Lower leg skin (tissue), 4 donors: ENCODE data around the gene ARL8B. TPM values are rescaled to one million over a fixed set of nuclear protein-coding genes. Genes with fewer than 3 reads are reported as not detected.

Experiments used
- DNase-seq, 2 donors: peaks; one replicate each; pipeline ENCODE4 v3.0.0-alpha.2; 2019; ENCODE audit warnings: low spot score in 2 of 2
- H3K4me3 ChIP-seq: fragments of 200-600 bp; sonication (generic); 2 replicates; pipeline ENCODE4 v1.5.1; 2017; ENCODE audit warnings: mild to moderate bottlenecking, low read depth; ENCODE audit not compliant: poor library complexity, severe bottlenecking
- POLR2A ChIP-seq, 2 donors: fragments of 450-650 bp; IDR thresholded peaks; one replicate each; pipeline ENCODE4 v1.6.1; 2016 to 2017; ENCODE audit warnings: antibody characterized with exemption in 2 of 2, mild to moderate bottlenecking in 1 of 2, moderate library complexity in 1 of 2
- WGBS, 2 donors: methylation state at CpG; one replicate each; pipeline ENCODE4 v1.1.5; 2018; 5-methylcytosine and 5-hydroxymethylcytosine counted together
- intact Hi-C: fragments of 100-400 bp; cut with DNase I; formaldehyde crosslinking; loops from one replicate; pipeline ENCODE4 v1.15.0; 2023; ENCODE audit warnings: low total_unique reads
- total RNA-seq, 4 donors: library from RNA; depleted of rRNA; stranded (reverse); fragments of >200 nt; gene quantifications; one replicate each; pipeline ENCODE4 v1.1.0, GENCODE V29; 2016
- TF ChIP-seq, protein P1 (sequence below), 3 donors: fragments of 450-650 bp; IDR thresholded peaks; one replicate each; pipeline ENCODE4 v1.5.1; 2016; ENCODE audit warnings: antibody characterized with exemption in 3 of 3, mild to moderate bottlenecking in 3 of 3, moderate library complexity in 2 of 3

ARL8B gene
- total RNA-seq, 4 donors from 2014 or later = 62.1 to 90.5 (median 81.5) TPM

DNA sequence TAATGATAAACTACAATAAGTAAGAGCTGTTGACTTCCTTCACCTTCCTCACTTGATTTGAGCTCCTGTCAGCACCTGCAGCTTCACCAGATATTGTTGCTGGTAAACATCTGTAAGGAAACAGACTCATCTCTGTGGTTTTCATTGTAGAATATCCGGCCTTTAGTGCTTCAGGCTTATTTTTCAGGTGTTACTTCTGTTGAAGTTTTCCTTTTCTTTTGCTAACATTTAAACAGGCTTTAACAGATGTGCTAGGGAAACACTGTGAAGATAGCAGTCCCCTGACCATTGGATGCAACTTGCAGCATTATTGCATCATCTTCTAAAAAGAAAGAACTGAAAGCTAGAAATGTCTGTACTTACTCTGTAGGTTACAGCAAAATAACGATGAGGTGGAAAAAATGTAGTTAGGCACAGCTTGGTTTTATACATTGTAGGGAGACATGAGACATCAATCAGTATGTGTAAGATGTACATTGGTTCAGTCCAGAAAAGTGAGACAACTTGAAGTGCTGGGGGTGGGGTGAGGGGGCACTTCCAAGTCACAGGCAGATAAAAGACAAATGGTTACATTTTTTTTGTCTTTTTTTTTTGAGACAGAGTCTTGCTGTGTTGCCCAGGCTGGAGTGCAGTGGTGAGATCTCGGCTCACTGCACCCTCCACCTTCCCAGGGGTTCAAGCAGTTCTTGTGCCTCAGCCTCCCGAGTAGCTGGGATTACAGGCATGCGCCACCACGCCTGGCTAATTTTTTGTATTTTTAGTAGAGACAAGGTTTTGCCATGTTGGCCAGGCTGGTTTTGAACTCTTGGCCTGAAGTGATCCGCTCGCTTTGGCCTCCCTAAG is 75.6 kb downstream of the ARL8B start:
- no peak for DNase-seq
- no peak overlapping the region for H3K4me3 ChIP-seq
- 89 to 94% methylated on average over 8 of the region's 8 CpGs for WGBS, 2 donors
- TF ChIP-seq, protein P1, sequence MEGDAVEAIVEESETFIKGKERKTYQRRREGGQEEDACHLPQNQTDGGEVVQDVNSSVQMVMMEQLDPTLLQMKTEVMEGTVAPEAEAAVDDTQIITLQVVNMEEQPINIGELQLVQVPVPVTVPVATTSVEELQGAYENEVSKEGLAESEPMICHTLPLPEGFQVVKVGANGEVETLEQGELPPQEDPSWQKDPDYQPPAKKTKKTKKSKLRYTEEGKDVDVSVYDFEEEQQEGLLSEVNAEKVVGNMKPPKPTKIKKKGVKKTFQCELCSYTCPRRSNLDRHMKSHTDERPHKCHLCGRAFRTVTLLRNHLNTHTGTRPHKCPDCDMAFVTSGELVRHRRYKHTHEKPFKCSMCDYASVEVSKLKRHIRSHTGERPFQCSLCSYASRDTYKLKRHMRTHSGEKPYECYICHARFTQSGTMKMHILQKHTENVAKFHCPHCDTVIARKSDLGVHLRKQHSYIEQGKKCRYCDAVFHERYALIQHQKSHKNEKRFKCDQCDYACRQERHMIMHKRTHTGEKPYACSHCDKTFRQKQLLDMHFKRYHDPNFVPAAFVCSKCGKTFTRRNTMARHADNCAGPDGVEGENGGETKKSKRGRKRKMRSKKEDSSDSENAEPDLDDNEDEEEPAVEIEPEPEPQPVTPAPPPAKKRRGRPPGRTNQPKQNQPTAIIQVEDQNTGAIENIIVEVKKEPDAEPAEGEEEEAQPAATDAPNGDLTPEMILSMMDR (IDR thresholded peaks at IDR 0.05) = no peak
- no peak for TF ChIP-seq POLR2A (IDR thresholded peaks at IDR 0.05)
- intact Hi-C loops = no loop called here

DNA sequence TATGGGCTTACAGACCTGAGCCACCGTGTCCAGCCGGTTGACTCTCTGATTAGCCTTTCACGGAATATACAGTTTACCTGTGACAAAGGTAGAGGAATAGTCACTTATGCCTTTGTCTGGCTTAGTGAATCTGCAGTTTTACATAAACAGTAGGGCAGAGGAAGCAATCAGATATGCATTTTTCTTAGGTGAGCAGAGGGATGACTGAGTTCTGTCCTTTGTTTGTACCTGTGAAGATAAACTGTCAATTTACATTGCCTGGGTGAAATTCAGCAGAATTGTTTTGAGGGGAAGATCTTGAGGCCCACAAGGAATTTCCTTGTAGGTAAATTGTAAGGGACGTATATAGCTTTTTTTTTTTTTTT is 76.2 kb downstream of the ARL8B start:
- DNase-seq = no peak
- TF ChIP-seq POLR2A (IDR thresholded peaks at IDR 0.05) = no peak
- TF ChIP-seq, protein P1 (IDR thresholded peaks at IDR 0.05) = no peak
- intact Hi-C loops = no loop called here
- H3K4me3 ChIP-seq = no peak overlapping the region
- 94 to 96% methylated on average over 4 of the region's 4 CpGs for WGBS, 2 donors

DNA sequence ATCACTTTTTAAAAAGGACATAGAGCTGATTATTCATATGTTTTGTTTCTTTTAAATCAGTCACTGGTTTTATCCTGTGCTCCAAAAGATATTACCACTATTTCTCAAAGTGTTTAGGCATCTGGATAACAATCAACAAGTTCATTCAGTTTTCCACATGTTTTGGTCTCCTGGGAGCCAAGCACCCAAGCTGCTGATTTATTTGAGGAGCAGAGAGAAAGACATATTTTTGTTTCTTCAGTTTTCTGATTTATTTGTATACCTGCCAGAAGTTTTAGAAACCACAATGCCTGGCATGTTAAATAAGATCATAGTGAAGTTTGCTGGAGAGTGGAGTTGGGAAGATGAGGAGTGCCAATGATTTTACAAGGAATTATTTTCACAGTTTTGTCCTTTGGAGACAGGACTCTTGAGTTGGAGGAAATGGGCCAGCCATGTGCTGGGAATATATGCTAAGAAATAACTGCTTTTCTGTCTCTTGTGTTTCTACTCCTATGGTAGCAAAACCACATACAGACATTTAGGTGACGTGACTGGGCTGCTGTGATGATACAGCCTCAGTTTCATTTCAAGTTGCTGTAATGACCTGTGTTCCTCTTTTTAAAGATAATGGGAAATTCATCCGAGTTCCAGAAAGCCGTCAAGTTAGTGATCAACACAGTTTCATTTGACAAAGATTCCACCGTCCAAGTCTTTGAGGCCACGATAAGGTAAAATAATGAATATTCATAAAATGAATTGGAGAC is 77.1 kb downstream of the ARL8B start:
- intact Hi-C loops = no loop called here
- 66 to 67% methylated on average over 5 of the region's 5 CpGs for WGBS, 2 donors
- H3K4me3 ChIP-seq = no peak overlapping the region
- DNase-seq = no peak
- TF ChIP-seq, protein P1 (IDR thresholded peaks at IDR 0.05) = no peak
- no peak for TF ChIP-seq POLR2A (IDR thresholded peaks at IDR 0.05)

DNA sequence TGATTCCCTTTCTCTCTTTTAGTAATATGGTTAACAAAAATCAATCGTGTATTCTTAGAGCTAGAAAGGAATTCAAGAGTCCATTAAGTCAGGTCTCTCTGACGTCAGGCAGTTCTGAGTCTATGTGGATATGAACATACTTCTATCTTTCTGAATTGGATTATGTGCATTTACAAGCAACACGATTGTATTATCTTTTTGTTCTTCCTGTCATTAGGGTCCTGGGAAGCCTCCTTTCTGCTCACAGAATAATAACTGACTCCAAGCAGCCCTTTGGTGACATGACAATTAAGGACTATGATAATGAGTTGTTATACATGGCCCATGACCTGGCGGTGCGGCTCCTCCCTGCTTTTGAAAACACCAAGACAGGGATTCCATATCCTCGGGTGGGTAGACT is 79.4 kb downstream of the ARL8B start:
- WGBS, 2 donors = 85 to 87% methylated on average over 6 of the region's 6 CpGs
- no peak overlapping the region for H3K4me3 ChIP-seq
- no peak for DNase-seq
- TF ChIP-seq POLR2A (IDR thresholded peaks at IDR 0.05) = no peak
- TF ChIP-seq, protein P1 (IDR thresholded peaks at IDR 0.05) = no peak
- intact Hi-C loops = no loop called here

DNA sequence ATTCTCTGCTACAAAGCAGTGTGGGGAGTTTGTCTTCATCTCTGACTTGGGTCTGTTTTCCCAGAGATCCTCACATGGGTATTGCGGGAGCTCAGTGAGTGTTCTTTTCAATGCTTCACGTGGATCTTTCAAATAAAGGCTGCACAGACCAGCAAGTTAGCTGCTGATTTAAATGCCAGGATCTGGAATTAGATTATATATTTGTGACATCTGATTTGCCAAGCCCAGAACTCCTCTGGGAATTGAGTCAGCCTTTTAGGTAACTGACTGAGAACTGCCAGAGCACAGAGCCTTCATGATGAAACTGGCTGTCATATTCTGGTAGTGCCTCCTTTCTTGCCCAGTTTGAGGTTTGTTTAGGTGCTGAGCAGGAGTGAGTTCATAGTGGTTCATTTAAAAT is 80.1 kb downstream of the ARL8B start:
- H3K4me3 ChIP-seq = no peak overlapping the region
- intact Hi-C loops = no loop called here
- whole genome bisulfite sequencing, 2 donors = 89 to 96% methylated on average over 2 of the region's 2 CpGs
- no peak for DNase-seq
- TF ChIP-seq, protein P1 (IDR thresholded peaks at IDR 0.05) = no peak
- no peak for TF ChIP-seq POLR2A (IDR thresholded peaks at IDR 0.05)
